ENCODE data around the gene ARL8A. TPM values are rescaled to one million over a fixed set of nuclear protein-coding genes. Genes with fewer than 3 reads are reported as not detected.

Gene ARL8A
- total RNA-seq, 2 donors from 2014 or later: 18.1 to 21.0 TPM

DNA sequence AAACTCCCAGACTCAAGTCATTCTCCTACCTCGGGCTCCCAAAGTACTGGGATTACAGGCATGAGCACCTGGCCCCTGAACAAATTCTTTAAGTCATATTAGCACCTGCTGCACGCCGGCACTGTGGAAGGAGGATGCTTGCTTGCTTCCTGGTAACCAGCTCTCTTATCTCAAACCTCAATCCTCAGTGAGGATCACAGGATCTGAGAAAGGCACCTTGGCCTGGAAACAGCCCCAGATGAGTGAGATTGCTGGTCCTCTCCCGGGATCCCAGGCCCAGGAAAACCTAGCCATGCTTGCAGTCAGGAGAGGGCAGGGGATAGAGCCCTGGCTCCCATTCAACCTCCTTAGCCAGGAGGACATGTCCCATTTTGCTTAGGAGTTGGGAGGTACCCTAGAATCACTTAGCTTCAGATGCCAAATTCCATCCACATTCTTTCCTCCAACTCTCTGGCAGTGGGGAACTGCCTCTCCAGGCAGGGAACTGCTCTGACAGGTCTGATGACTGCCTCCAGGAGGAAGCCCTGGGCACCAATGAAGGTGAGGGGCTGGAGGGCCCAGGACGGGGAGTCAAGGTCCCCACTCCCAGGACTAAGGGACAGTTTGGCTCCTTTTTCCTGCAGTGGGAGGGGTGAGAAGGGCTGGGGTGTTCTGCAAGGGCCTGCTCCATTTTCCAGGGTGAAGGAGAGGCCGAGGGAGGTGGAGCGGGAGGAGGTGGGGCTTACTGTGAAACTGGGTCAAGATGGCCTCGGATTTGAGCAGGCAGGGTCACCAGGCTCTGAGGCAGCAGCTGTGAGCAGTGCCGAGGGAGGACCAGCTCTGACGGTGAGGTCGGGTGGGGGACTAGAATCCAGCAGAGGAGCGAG is 12.3 kb downstream of the ARL8A start:
- H3K4me3 ChIP-seq: no peak overlapping the region
- WGBS, 2 donors: 51 to 70% methylated on average over 8 to 12 of the region's 12 CpGs
- ATAC-seq: peak; percentile 41
- H3K27me3 ChIP-seq: no peaks in the 10 kb centered on the region
- DNase-seq: peak; percentile 34 to 56 (median 46)
- no peaks in the 10 kb centered on the region for H3K9me3 ChIP-seq
- TF ChIP-seq POLR2A (IDR thresholded peaks at IDR 0.05): no peak
- TF ChIP-seq, protein P1, sequence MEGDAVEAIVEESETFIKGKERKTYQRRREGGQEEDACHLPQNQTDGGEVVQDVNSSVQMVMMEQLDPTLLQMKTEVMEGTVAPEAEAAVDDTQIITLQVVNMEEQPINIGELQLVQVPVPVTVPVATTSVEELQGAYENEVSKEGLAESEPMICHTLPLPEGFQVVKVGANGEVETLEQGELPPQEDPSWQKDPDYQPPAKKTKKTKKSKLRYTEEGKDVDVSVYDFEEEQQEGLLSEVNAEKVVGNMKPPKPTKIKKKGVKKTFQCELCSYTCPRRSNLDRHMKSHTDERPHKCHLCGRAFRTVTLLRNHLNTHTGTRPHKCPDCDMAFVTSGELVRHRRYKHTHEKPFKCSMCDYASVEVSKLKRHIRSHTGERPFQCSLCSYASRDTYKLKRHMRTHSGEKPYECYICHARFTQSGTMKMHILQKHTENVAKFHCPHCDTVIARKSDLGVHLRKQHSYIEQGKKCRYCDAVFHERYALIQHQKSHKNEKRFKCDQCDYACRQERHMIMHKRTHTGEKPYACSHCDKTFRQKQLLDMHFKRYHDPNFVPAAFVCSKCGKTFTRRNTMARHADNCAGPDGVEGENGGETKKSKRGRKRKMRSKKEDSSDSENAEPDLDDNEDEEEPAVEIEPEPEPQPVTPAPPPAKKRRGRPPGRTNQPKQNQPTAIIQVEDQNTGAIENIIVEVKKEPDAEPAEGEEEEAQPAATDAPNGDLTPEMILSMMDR (IDR thresholded peaks at IDR 0.05): no peak
- peaks cover 1 to 4% of the 10 kb centered on the region in 2 donors for H3K36me3 ChIP-seq (replicated peaks in 1 of 2; ENCODE audit: insufficient read depth in 1 of 2, low read depth in 2 of 2)
- intact Hi-C loops (cut with DNase I): no loop called here
- peaks cover 42% of the 10 kb centered on the region for H3K4me1 ChIP-seq
- peak overlapping the region; percentile 35 to 78 (median 58) for H3K27ac ChIP-seq

DNA sequence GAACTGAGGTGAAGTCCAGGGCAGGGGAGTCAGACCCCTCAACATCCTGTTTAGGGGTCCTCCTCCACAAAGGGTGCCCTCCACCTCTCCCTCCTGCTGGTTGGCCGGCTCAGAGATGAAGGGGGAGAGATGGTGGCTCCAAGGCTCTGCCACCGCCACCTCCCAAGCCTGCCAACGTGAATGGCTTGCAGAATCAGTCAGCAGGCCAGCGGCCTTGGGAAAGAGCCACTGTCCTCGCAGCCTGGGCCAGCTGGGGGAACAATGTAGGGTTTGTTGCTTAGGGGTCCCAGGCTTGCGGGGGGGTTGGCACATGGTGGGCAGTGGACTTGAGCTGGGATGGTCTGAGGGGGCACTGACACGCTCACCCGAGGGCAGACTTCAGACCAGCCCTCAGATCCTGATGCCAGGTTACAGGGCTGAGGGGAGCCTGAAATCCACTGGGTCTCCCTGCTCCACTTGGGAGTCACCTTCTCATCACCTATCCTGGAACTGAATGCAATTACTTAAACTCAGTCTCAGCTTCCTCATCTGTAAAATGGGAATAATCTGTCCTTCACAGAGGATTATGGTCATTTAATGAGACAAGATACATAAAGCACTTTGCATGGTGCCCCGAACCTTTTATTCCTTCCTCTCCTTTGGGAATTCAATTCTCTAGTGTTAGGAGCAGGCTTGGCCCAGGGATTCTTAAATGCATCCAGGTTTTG is 13.6 kb downstream of the ARL8A start:
- ATAC-seq (no peak), DNase-seq (no peak)
- intact Hi-C loops (cut with DNase I): no loop called here
- H3K27me3 ChIP-seq: no peaks in the 10 kb centered on the region
- WGBS, 2 donors: 45 to 60% methylated on average over 7 to 8 of the region's 9 CpGs
- H3K4me1 ChIP-seq: peaks cover 42% of the 10 kb centered on the region
- TF ChIP-seq POLR2A (IDR thresholded peaks at IDR 0.05): no peak
- TF ChIP-seq, protein P1 (IDR thresholded peaks at IDR 0.05): no peak
- H3K27ac ChIP-seq: peak overlapping the region in 3 of 4 donors; percentile 9 to 37 (median 36)
- no peaks in the 10 kb centered on the region for H3K9me3 ChIP-seq
- H3K36me3 ChIP-seq (replicated peaks in 1 of 2; ENCODE audit: insufficient read depth in 1 of 2, low read depth in 2 of 2): peaks cover 1 to 4% of the 10 kb centered on the region in 2 donors
- H3K4me3 ChIP-seq: no peak overlapping the region

DNA sequence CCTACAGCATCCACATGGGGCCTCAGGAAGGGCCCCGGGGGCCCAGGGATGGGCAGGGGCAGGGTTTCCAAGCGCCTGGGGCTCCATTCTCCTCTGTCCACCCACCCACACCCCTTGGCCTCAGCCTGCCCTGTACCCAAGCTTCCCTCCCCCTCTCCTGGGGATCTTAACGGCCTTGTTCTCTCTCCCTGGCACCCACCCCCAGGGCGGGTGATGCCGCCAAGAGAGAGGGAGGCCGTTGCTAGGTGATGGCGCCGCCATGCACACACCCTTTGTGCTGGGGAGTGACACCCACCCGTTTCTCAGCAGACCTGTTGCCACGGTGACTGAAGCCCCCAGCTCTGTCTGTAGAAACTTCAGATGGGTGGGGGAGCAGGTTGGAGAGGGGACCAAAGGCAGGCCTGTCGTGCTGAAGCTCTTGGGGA is 14.2 kb downstream of the ARL8A start:
- Histone ChIP-seq H3K27ac (peak overlapping the region in 2 of 4 donors; percentile 9 to 37), H3K4me3 (no peak overlapping the region), H3K27me3 (no peaks in the 10 kb centered on the region), H3K4me1 (peaks cover 37% of the 10 kb centered on the region), H3K36me3 (replicated peaks in 1 of 2; ENCODE audit: insufficient read depth in 1 of 2, low read depth in 2 of 2) (peaks cover 1 to 4% of the 10 kb centered on the region in 2 donors), H3K9me3 (no peaks in the 10 kb centered on the region)
- intact Hi-C loops (cut with DNase I): no loop called here
- WGBS, 2 donors: 61 to 63% methylated on average over 10 to 11 of the region's 11 CpGs
- DNase-seq: no peak
- TF ChIP-seq POLR2A (IDR thresholded peaks at IDR 0.05): no peak
- TF ChIP-seq, protein P1 (IDR thresholded peaks at IDR 0.05): no peak
- ATAC-seq: no peak

DNA sequence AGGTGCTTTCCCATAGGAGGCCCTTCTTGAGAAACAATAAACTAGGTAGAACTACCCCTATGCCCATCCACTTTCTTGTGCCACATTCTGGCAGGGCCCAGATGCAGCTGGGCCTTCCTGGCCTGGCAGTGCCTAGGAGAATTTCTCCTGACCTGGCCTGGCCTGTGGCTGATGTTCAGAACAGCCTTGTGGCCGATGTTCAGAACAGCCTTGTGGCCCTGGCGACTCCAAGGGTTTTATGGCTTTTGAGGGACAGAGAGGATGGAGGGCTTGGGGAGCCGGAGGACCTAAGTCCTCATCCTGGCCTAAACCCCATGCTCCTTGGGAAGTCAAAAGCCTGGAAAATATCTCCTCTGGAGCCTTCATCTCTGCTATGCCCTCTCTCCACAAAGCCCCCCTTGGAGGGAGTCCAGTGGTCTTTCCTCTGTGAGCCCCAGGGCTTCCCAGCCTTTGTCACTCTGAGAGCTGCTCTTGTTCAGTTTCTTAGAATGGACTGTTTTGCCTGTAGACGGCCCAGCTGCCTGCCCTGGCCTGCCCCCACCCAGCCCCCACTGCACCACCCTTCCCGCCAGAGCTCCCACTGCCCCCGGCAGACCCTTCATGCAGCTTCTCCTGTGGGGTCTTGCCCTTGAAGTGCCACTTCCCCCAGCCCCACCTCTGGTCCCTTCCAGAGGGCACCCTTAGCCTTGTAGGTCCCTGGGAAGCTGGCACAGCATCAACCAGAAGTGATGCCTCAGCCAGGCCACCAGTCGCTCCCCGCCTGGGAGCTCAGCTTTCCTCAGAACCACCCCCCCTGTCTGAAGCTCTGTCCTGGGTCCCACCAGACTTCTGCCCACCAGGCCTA is 14.9 kb downstream of the ARL8A start:
- WGBS, 2 donors: 77 to 78% methylated on average over 6 to 8 of the region's 8 CpGs
- Histone ChIP-seq H3K4me1 (peaks cover 30% of the 10 kb centered on the region), H3K36me3 (replicated peaks in 1 of 2; ENCODE audit: insufficient read depth in 1 of 2, low read depth in 2 of 2) (peaks cover 1 to 4% of the 10 kb centered on the region in 2 donors), H3K4me3 (no peak overlapping the region), H3K27me3 (no peaks in the 10 kb centered on the region), H3K27ac (peak overlapping the region in 1 of 4 donors; percentile 37), H3K9me3 (no peaks in the 10 kb centered on the region)
- ATAC-seq (no peak), DNase-seq (no peak)
- TF ChIP-seq POLR2A (IDR thresholded peaks at IDR 0.05): no peak
- TF ChIP-seq, protein P1 (IDR thresholded peaks at IDR 0.05): no peak
- intact Hi-C loops (cut with DNase I): loop anchor here (10.0 kb wide), 1 partner anchor 235 kb away; no protein-coding TSS in a partner anchor

Measured in body of pancreas (tissue), 4 donors.